Measurements from ENCODE around the gene GMCL2. TPM values are rescaled to one million over a fixed set of nuclear protein-coding genes. Genes with fewer than 3 reads are reported as not detected.

The GMCL2 gene
- polyA plus RNA-seq, 1 donor from 2014 or later: not detected

DNA sequence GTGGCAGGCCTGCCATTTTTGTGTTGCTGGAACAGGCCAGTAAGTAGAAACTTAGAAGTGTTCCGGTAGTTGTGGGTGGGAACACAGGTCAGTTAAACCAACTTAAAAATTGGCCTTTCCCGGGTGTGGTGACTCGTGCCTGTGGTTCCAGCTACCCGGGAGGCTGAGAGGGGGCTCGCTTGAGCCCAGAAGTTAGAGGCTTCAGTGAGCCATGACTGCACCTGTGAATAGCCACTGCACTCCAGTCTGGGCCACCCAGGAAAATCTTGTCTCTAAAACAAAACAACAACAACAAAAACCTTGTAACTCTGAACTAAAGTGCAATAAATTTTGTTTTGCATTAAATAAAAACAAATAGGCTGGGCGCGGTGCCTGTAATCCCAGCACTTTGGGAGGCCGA is 32.1 kb downstream of the GMCL2 start:
- TF ChIP-seq POLR2AphosphoS5 (IDR thresholded peaks at IDR 0.05) (no peak), MXI1 (conservative IDR thresholded peaks at IDR 0.05; ENCODE audit: poor library complexity, severe bottlenecking) (no peak), SMC3 (conservative IDR thresholded peaks at IDR 0.05; ENCODE audit: poor library complexity) (no peak), EP300 (conservative IDR thresholded peaks at IDR 0.05; ENCODE audit: poor library complexity, severe bottlenecking) (no peak), TAF1 (IDR thresholded peaks at IDR 0.05; ENCODE audit: low read depth) (no peak), CTCF (IDR thresholded peaks at IDR 0.05; ENCODE audit: poor library complexity, severe bottlenecking) (no peak)
- TF ChIP-seq, protein P1, sequence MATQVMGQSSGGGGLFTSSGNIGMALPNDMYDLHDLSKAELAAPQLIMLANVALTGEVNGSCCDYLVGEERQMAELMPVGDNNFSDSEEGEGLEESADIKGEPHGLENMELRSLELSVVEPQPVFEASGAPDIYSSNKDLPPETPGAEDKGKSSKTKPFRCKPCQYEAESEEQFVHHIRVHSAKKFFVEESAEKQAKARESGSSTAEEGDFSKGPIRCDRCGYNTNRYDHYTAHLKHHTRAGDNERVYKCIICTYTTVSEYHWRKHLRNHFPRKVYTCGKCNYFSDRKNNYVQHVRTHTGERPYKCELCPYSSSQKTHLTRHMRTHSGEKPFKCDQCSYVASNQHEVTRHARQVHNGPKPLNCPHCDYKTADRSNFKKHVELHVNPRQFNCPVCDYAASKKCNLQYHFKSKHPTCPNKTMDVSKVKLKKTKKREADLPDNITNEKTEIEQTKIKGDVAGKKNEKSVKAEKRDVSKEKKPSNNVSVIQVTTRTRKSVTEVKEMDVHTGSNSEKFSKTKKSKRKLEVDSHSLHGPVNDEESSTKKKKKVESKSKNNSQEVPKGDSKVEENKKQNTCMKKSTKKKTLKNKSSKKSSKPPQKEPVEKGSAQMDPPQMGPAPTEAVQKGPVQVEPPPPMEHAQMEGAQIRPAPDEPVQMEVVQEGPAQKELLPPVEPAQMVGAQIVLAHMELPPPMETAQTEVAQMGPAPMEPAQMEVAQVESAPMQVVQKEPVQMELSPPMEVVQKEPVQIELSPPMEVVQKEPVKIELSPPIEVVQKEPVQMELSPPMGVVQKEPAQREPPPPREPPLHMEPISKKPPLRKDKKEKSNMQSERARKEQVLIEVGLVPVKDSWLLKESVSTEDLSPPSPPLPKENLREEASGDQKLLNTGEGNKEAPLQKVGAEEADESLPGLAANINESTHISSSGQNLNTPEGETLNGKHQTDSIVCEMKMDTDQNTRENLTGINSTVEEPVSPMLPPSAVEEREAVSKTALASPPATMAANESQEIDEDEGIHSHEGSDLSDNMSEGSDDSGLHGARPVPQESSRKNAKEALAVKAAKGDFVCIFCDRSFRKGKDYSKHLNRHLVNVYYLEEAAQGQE (IDR thresholded peaks at IDR 0.05; ENCODE audit: borderline replicate concordance): no peak
- Histone ChIP-seq H3F3A (ENCODE audit: insufficient read depth, low read length, poor library complexity, severe bottlenecking) (no peaks in the 10 kb centered on the region), H3K9me2 (ENCODE audit: insufficient read depth, low read length) (no peaks in the 10 kb centered on the region), H3K4me3 (ENCODE audit: low read length) (no peak overlapping the region), H3K79me2 (replicated peaks; ENCODE audit: insufficient read depth, low read length) (peaks cover 5% of the 10 kb centered on the region), H3K36me3 (ENCODE audit: insufficient read depth, low read length) (no peaks in the 10 kb centered on the region), H4K20me1 (ENCODE audit: insufficient read depth) (no peaks in the 10 kb centered on the region), H3K9ac (ENCODE audit: low read length) (no peak overlapping the region), H3K27ac (ENCODE audit: low read length) (no peak overlapping the region), H3K9me3 (ENCODE audit: low read length) (no peaks in the 10 kb centered on the region), H2AFZ (ENCODE audit: low read depth, low read length) (no peak overlapping the region), H3K4me2 (ENCODE audit: low read length) (no peak overlapping the region), H3K27me3 (ENCODE audit: insufficient read depth, low read depth, low read length) (no peaks in the 10 kb centered on the region)

- Histone ChIP-seq H3K9ac (ENCODE audit: low read length) (peak within 1 kb of the TSS; percentile 65), H2AFZ (ENCODE audit: low read depth, low read length) (peak within 1 kb of the TSS; percentile 15), H3K4me3 (ENCODE audit: low read length) (peak within 1 kb of the TSS; percentile 74), H3K27ac (ENCODE audit: low read length) (no peak within 1 kb of the TSS), H3K9me2 (ENCODE audit: insufficient read depth, low read length) (no peaks in the 10 kb centered on the region), H3F3A (ENCODE audit: insufficient read depth, low read length, poor library complexity, severe bottlenecking) (no peaks in the 10 kb centered on the region), H4K20me1 (ENCODE audit: insufficient read depth) (no peaks in the 10 kb centered on the region), H3K79me2 (replicated peaks; ENCODE audit: insufficient read depth, low read length) (peaks cover 5% of the 10 kb centered on the region), H3K4me2 (ENCODE audit: low read length) (peak within 1 kb of the TSS; percentile 98), H3K9me3 (ENCODE audit: low read length) (no peaks in the 10 kb centered on the region), H3K27me3 (ENCODE audit: insufficient read depth, low read depth, low read length) (no peaks in the 10 kb centered on the region), H3K36me3 (ENCODE audit: insufficient read depth, low read length) (no peaks in the 10 kb centered on the region)
- TF ChIP-seq MXI1 (conservative IDR thresholded peaks at IDR 0.05; ENCODE audit: poor library complexity, severe bottlenecking): peak; percentile 97
- no peak for TF ChIP-seq SMC3 (conservative IDR thresholded peaks at IDR 0.05; ENCODE audit: poor library complexity)
- peak; percentile 85 for TF ChIP-seq POLR2AphosphoS5 (IDR thresholded peaks at IDR 0.05)
- TF ChIP-seq, protein P1 (IDR thresholded peaks at IDR 0.05; ENCODE audit: borderline replicate concordance): peak; percentile 22
- TF ChIP-seq CTCF (IDR thresholded peaks at IDR 0.05; ENCODE audit: poor library complexity, severe bottlenecking): no peak
- peak; percentile 58 for TF ChIP-seq TAF1 (IDR thresholded peaks at IDR 0.05; ENCODE audit: low read depth)
- no peak for TF ChIP-seq EZH2 (IDR thresholded peaks at IDR 0.05; ENCODE audit: borderline replicate concordance, insufficient read depth, low read length, poor library complexity, severe bottlenecking)
- no peak for TF ChIP-seq RAD21 (conservative IDR thresholded peaks at IDR 0.05)
- TF ChIP-seq EP300 (conservative IDR thresholded peaks at IDR 0.05; ENCODE audit: poor library complexity, severe bottlenecking): no peak
These were observed 33.4 kb downstream of the GMCL2 start, which contains the start of gene NHP2 for GRCh38 chr5:178153530-178154340. TSS of gene NHP2 (minus strand) at chr5:178153885. CDS start at chr5:178153817, 68 bp downstream.
